WTC11 (cell line): ENCODE results near the gene AKAP6. TPM values are rescaled to one million over a fixed set of nuclear protein-coding genes. Genes with fewer than 3 reads are reported as not detected.
A peak's percentile ranks its signal among the peaks of the same experiment; 100 is the strongest.
"Not testable (repeated sequence)": the region's sequence is repeated elsewhere in the genome, so short reads cannot be mapped to it uniquely, and the experiment has no call there.

Experiments used
- ATAC-seq: fragments of 200-7000 bp; cut with Tn5 transposase; 2 replicates; pipeline ENCODE4 v1.10.0; 2021; ENCODE audit warnings: mild to moderate bottlenecking, moderate library complexity
- CTCF ChIA-PET: fragments of 300-600 bp; sonication (Branson Sonifier 250); formaldehyde crosslinking; loops from one replicate; lab custom pipeline; 2021; ENCODE audit warnings: antibody characterized with exemption; lab: Charles Lee
- POLR2A ChIA-PET: fragments of 350-600 bp; sonication (Branson Sonifier 250); formaldehyde crosslinking; loops from one replicate; lab custom pipeline; 2021; ENCODE audit warnings: antibody characterized with exemption; lab: Charles Lee
- DNase-seq: peaks from one replicate; pipeline ENCODE4 v3.0.0; 2021; ENCODE audit warnings: low spot score
- H3K27ac Mint-ChIP-seq: 2 replicates; pipeline ENCODE4 v1.8.0; 2021; ENCODE audit warnings: mixed read lengths
- H3K27me3 Mint-ChIP-seq: 2 replicates; pipeline ENCODE4 v1.8.0; 2021; ENCODE audit warnings: low read depth, mild to moderate bottlenecking, moderate library complexity, mixed read lengths
- H3K36me3 Mint-ChIP-seq: 2 replicates; pipeline ENCODE4 v1.8.0; 2021; ENCODE audit warnings: mixed read lengths
- H3K4me1 Mint-ChIP-seq: 2 replicates; pipeline ENCODE4 v1.8.0; 2022; ENCODE audit warnings: mixed read lengths
- H3K4me3 Mint-ChIP-seq: 2 replicates; pipeline ENCODE4 v1.8.0; 2021; ENCODE audit warnings: mild to moderate bottlenecking, moderate library complexity, mixed read lengths
- H3K9me3 Mint-ChIP-seq: 2 replicates; pipeline ENCODE4 v1.8.0; 2021; ENCODE audit warnings: mixed read lengths
- ATF1 ChIP-seq: sonication (generic); formaldehyde crosslinking; IDR thresholded peaks from 2 replicates; pipeline ENCODE4 v1.8.1; 2023; ENCODE audit warnings: mild to moderate bottlenecking, moderate library complexity, missing genetic modification reagents
- CBFB ChIP-seq: sonication (generic); formaldehyde crosslinking; IDR thresholded peaks from 2 replicates; pipeline ENCODE4 v1.8.1; 2022; ENCODE audit warnings: mild to moderate bottlenecking, low read depth, missing genetic modification reagents
- FOXP1 ChIP-seq: sonication (generic); formaldehyde crosslinking; IDR thresholded peaks from 2 replicates; pipeline ENCODE4 v1.8.0; 2022; ENCODE audit warnings: missing genetic modification reagents, mild to moderate bottlenecking, moderate library complexity, borderline replicate concordance
- HMGA2 ChIP-seq: fragments of 250-450 bp; sonication (Bioruptor Pico); IDR thresholded peaks from 2 replicates; pipeline ENCODE4 v1.4.0; 2021; ENCODE audit warnings: mild to moderate bottlenecking, moderate library complexity
- JUN ChIP-seq: sonication (generic); formaldehyde crosslinking; IDR thresholded peaks from 2 replicates; pipeline ENCODE4 v1.8.0; 2023; ENCODE audit warnings: mild to moderate bottlenecking, missing genetic modification reagents
- NFATC4 ChIP-seq: fragments of 250-450 bp; sonication (Bioruptor Pico); IDR thresholded peaks from 2 replicates; pipeline ENCODE4 v1.9.0; 2021; ENCODE audit warnings: mild to moderate bottlenecking
- PRRX2 ChIP-seq: fragments of 250-450 bp; sonication (Bioruptor Pico); IDR thresholded peaks from 2 replicates; pipeline ENCODE4 v1.8.0; 2021; ENCODE audit warnings: mild to moderate bottlenecking
- ZBTB21 ChIP-seq: sonication (generic); formaldehyde crosslinking; IDR thresholded peaks from 2 replicates; pipeline ENCODE4 v1.8.1; 2023; ENCODE audit warnings: mild to moderate bottlenecking, missing genetic modification reagents, borderline replicate concordance
- total RNA-seq: library from RNA; stranded (reverse); gene quantifications from 3 replicates; pipeline ENCODE4 v1.2.3, GENCODE V29; 2021
- TF ChIP-seq, protein P1 (sequence below): sonication (generic); formaldehyde crosslinking; IDR thresholded peaks from 2 replicates; pipeline ENCODE4 v1.8.1; 2022; ENCODE audit warnings: mild to moderate bottlenecking, moderate library complexity, missing genetic modification reagents
- TF ChIP-seq, protein P2 (sequence below): sonication (generic); formaldehyde crosslinking; IDR thresholded peaks from 2 replicates; pipeline ENCODE4 v1.8.1; 2023; ENCODE audit warnings: mild to moderate bottlenecking, missing genetic modification reagents
- TF ChIP-seq, protein P3 (sequence below): sonication (generic); formaldehyde crosslinking; IDR thresholded peaks from 2 replicates; pipeline ENCODE4 v1.8.0; 2022; ENCODE audit warnings: mild to moderate bottlenecking, missing genetic modification reagents
- TF ChIP-seq, protein P4 (sequence below): sonication (generic); formaldehyde crosslinking; IDR thresholded peaks from 2 replicates; pipeline ENCODE4 v1.8.1; 2023; ENCODE audit warnings: mild to moderate bottlenecking, missing genetic modification reagents, borderline replicate concordance
- TF ChIP-seq, protein P5 (sequence below): fragments of 200-600 bp; IDR thresholded peaks from 2 replicates; pipeline ENCODE4 v1.8.0; 2022; ENCODE audit warnings: antibody characterized with exemption

The AKAP6 gene
- total RNA-seq, 1 experiment from 2014 or later: 0.63 TPM

DNA sequence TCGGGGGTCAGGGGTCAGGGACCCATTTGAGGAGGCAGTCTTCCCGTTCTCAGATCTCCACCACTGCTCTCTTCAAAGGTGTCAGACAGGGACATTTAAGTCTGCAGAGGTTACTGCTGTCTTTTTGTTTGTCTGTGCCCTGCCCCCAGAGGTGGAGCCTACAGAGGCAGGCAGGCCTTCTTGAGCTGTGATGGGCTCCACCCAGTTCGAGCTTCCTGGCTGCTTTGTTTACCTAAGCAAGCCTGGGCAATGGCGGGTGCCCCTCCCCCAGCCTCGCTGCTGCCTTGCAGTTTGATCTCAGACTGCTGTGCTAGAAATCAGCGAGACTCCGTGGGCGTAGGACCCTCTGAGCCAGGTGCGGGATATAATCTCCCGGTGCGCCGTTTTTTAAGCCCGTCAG, 254.3 kb downstream of the AKAP6 start:
- DNase-seq, CTCF ChIA-PET, H3K27ac Mint-ChIP-seq, H3K27me3 Mint-ChIP-seq, H3K4me1 Mint-ChIP-seq, POLR2A ChIA-PET, ATAC-seq, H3K4me3 Mint-ChIP-seq: not testable (repeated sequence)
- Mint-ChIP-seq H3K9me3 (peaks cover 38% of the 10 kb centered on the region), H3K36me3 (peaks cover 36% of the 10 kb centered on the region)

DNA sequence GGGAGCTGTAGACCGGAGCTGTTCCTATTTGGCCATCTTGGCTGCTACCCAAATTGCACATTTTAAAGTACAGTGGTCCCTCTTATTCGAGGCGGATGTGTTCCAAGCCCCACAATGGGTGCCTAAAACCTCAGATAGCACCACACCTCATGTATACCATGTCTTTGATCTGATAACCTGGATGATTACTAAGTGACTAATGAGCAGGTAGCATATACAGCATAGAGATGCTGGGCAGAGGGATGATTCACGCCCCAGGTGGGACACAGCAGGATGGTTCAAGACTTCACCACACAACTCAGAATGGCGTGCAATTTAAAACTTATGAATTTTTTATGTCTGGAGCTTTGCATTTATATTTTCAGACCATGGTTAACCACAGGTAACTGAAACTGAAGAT, 255.0 kb downstream of the AKAP6 start:
- no peaks in the 10 kb centered on the region for H3K4me1 Mint-ChIP-seq
- no peak overlapping the region for H3K27ac Mint-ChIP-seq
- TF ChIP-seq CBFB (CRISPR knock-in tag): no peak
- TF ChIP-seq NFATC4: no peak
- no peak for TF ChIP-seq FOXP1 (CRISPR knock-in tag)
- TF ChIP-seq ATF1 (CRISPR knock-in tag): no peak
- TF ChIP-seq, protein P1, sequence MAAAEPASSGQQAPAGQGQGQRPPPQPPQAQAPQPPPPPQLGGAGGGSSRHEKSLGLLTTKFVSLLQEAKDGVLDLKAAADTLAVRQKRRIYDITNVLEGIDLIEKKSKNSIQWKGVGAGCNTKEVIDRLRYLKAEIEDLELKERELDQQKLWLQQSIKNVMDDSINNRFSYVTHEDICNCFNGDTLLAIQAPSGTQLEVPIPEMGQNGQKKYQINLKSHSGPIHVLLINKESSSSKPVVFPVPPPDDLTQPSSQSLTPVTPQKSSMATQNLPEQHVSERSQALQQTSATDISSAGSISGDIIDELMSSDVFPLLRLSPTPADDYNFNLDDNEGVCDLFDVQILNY (CRISPR knock-in tag): no peak
- TF ChIP-seq, protein P2, sequence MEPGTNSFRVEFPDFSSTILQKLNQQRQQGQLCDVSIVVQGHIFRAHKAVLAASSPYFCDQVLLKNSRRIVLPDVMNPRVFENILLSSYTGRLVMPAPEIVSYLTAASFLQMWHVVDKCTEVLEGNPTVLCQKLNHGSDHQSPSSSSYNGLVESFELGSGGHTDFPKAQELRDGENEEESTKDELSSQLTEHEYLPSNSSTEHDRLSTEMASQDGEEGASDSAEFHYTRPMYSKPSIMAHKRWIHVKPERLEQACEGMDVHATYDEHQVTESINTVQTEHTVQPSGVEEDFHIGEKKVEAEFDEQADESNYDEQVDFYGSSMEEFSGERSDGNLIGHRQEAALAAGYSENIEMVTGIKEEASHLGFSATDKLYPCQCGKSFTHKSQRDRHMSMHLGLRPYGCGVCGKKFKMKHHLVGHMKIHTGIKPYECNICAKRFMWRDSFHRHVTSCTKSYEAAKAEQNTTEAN (CRISPR knock-in tag): no peak
- no peak for TF ChIP-seq HMGA2 (CRISPR knock-in tag)
- peaks cover 36% of the 10 kb centered on the region for H3K36me3 Mint-ChIP-seq
- ATAC-seq: no peak
- CTCF ChIA-PET: no interaction called here
- no peaks in the 10 kb centered on the region for H3K27me3 Mint-ChIP-seq
- H3K4me3 Mint-ChIP-seq: no peak overlapping the region
- DNase-seq: no peak
- H3K9me3 Mint-ChIP-seq: peaks cover 38% of the 10 kb centered on the region
- POLR2A ChIA-PET: no interaction called here

DNA sequence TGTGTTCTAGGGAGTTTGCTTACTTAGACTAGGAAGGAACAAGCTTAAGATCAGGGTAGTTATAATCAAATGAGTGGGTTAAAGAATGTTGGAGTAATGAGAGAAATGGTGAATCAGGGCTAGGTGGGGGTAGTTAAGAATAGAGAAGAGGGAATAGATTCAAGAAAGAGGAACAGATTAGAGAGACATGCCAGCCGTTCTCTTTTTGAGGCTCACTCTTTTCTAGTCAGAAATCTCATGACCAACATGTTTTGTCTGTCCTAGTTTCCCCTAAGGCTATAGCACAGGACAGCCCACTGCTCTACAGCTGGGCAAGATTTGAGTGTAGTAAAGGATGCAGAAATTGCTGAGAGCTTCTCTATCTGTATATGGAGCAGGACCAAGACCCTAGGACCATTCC, 258.4 kb downstream of the AKAP6 start:
- TF ChIP-seq JUN (no peak), ZBTB21 (CRISPR knock-in tag) (no peak), PRRX2 (CRISPR knock-in tag) (no peak)
- TF ChIP-seq, protein P3, sequence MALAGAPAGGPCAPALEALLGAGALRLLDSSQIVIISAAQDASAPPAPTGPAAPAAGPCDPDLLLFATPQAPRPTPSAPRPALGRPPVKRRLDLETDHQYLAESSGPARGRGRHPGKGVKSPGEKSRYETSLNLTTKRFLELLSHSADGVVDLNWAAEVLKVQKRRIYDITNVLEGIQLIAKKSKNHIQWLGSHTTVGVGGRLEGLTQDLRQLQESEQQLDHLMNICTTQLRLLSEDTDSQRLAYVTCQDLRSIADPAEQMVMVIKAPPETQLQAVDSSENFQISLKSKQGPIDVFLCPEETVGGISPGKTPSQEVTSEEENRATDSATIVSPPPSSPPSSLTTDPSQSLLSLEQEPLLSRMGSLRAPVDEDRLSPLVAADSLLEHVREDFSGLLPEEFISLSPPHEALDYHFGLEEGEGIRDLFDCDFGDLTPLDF: no peak
- CTCF ChIA-PET: no interaction called here
- H3K4me3 Mint-ChIP-seq: no peak overlapping the region
- no peaks in the 10 kb centered on the region for H3K4me1 Mint-ChIP-seq
- no peak overlapping the region for H3K27ac Mint-ChIP-seq
- POLR2A ChIA-PET: no interaction called here
- DNase-seq (no peak), ATAC-seq (no peak)
- H3K27me3 Mint-ChIP-seq: no peaks in the 10 kb centered on the region
- peaks cover 31% of the 10 kb centered on the region for H3K9me3 Mint-ChIP-seq
- peaks cover 34% of the 10 kb centered on the region for H3K36me3 Mint-ChIP-seq

DNA sequence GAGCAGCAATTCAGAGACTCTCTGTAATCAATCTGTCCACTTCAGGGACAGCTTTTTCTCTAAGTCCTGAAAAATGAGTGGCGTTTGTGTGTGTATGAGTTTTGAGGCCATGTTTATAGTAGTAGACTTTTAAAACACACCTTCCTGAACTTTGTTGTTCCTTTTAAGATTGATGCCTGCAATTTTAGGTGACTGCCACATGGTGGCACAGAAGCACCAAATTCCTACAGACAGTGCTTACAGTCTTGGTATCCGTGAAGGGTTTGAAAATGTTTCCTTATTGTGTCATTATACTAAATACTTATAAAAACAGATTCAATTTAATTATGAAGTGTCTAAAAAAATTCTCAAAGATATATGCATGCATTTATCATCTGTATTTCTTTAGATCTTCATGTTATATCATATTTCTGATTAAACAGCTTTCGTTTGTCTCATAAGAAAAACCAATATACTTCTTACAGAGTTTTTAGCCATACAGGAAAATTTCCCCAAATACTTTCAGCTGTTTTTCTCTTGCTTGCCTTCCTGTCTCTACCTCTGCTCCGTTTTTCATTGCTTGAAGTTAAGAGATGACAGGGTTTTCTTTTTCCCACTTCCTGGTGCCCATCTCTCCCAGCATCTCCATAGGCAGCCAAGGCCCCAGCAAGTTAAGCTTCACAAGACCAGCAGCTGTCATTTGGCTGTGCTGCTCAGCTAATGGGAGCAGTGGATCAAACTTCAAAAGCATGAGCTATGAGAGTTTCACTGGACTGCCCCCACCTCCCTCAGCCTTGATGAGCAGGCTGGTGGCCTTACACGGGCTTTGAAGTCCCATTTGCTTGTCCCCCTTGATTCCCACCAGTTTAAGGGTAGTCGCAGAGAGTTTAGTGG, 259.6 kb downstream of the AKAP6 start:
- TF ChIP-seq, protein P4, sequence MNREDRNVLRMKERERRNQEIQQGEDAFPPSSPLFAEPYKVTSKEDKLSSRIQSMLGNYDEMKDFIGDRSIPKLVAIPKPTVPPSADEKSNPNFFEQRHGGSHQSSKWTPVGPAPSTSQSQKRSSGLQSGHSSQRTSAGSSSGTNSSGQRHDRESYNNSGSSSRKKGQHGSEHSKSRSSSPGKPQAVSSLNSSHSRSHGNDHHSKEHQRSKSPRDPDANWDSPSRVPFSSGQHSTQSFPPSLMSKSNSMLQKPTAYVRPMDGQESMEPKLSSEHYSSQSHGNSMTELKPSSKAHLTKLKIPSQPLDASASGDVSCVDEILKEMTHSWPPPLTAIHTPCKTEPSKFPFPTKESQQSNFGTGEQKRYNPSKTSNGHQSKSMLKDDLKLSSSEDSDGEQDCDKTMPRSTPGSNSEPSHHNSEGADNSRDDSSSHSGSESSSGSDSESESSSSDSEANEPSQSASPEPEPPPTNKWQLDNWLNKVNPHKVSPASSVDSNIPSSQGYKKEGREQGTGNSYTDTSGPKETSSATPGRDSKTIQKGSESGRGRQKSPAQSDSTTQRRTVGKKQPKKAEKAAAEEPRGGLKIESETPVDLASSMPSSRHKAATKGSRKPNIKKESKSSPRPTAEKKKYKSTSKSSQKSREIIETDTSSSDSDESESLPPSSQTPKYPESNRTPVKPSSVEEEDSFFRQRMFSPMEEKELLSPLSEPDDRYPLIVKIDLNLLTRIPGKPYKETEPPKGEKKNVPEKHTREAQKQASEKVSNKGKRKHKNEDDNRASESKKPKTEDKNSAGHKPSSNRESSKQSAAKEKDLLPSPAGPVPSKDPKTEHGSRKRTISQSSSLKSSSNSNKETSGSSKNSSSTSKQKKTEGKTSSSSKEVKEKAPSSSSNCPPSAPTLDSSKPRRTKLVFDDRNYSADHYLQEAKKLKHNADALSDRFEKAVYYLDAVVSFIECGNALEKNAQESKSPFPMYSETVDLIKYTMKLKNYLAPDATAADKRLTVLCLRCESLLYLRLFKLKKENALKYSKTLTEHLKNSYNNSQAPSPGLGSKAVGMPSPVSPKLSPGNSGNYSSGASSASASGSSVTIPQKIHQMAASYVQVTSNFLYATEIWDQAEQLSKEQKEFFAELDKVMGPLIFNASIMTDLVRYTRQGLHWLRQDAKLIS (CRISPR knock-in tag): no peak
- TF ChIP-seq, protein P5, sequence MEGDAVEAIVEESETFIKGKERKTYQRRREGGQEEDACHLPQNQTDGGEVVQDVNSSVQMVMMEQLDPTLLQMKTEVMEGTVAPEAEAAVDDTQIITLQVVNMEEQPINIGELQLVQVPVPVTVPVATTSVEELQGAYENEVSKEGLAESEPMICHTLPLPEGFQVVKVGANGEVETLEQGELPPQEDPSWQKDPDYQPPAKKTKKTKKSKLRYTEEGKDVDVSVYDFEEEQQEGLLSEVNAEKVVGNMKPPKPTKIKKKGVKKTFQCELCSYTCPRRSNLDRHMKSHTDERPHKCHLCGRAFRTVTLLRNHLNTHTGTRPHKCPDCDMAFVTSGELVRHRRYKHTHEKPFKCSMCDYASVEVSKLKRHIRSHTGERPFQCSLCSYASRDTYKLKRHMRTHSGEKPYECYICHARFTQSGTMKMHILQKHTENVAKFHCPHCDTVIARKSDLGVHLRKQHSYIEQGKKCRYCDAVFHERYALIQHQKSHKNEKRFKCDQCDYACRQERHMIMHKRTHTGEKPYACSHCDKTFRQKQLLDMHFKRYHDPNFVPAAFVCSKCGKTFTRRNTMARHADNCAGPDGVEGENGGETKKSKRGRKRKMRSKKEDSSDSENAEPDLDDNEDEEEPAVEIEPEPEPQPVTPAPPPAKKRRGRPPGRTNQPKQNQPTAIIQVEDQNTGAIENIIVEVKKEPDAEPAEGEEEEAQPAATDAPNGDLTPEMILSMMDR: peak; percentile 52
- H3K27me3 Mint-ChIP-seq: no peaks in the 10 kb centered on the region
- peak; percentile 65 for ATAC-seq
- ChIA-PET CTCF (interaction anchor here (0.5 to 1.4 kb wide), 5 partner anchors 13 to 1743 kb away, joined by 3 read pairs; no protein-coding TSS in a partner anchor), POLR2A (no interaction called here)
- H3K36me3 Mint-ChIP-seq: peaks cover 25% of the 10 kb centered on the region
- no peak overlapping the region for H3K4me3 Mint-ChIP-seq
- peak; percentile 20 for DNase-seq
- no peak overlapping the region for H3K27ac Mint-ChIP-seq
- H3K4me1 Mint-ChIP-seq: no peaks in the 10 kb centered on the region
- H3K9me3 Mint-ChIP-seq: peaks cover 25% of the 10 kb centered on the region
